Measurements from ENCODE around the gene MTHFD1L.

The MTHFD1L gene

DNA sequence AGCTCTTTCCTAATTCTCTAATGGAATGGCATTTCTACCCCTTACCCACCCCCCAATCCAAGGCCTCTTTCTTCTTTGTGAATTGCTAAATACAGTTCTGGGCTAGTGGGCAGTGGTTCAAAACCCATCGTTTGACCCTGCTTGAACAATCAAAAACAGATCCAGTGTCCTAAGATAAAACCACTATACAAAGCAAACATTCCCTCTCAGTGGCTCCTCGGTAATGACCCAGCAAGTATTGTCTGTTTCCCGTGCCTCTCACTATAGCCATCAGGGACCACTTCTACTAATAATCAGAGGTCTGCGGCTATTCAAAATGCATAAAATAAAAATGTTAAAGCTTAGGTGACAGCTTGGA, 230.7 kb downstream of the MTHFD1L start:
- no peak for DNase-seq (ENCODE audit: low read depth)
- H3K4me3 ChIP-seq (ENCODE audit: low read depth, low read length) = no peak overlapping the region
- TF ChIP-seq, protein P1, sequence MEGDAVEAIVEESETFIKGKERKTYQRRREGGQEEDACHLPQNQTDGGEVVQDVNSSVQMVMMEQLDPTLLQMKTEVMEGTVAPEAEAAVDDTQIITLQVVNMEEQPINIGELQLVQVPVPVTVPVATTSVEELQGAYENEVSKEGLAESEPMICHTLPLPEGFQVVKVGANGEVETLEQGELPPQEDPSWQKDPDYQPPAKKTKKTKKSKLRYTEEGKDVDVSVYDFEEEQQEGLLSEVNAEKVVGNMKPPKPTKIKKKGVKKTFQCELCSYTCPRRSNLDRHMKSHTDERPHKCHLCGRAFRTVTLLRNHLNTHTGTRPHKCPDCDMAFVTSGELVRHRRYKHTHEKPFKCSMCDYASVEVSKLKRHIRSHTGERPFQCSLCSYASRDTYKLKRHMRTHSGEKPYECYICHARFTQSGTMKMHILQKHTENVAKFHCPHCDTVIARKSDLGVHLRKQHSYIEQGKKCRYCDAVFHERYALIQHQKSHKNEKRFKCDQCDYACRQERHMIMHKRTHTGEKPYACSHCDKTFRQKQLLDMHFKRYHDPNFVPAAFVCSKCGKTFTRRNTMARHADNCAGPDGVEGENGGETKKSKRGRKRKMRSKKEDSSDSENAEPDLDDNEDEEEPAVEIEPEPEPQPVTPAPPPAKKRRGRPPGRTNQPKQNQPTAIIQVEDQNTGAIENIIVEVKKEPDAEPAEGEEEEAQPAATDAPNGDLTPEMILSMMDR (IDR thresholded peaks at IDR 0.05; ENCODE audit: control insufficient read depth, extremely low read depth, insufficient read depth) = no peak

DNA sequence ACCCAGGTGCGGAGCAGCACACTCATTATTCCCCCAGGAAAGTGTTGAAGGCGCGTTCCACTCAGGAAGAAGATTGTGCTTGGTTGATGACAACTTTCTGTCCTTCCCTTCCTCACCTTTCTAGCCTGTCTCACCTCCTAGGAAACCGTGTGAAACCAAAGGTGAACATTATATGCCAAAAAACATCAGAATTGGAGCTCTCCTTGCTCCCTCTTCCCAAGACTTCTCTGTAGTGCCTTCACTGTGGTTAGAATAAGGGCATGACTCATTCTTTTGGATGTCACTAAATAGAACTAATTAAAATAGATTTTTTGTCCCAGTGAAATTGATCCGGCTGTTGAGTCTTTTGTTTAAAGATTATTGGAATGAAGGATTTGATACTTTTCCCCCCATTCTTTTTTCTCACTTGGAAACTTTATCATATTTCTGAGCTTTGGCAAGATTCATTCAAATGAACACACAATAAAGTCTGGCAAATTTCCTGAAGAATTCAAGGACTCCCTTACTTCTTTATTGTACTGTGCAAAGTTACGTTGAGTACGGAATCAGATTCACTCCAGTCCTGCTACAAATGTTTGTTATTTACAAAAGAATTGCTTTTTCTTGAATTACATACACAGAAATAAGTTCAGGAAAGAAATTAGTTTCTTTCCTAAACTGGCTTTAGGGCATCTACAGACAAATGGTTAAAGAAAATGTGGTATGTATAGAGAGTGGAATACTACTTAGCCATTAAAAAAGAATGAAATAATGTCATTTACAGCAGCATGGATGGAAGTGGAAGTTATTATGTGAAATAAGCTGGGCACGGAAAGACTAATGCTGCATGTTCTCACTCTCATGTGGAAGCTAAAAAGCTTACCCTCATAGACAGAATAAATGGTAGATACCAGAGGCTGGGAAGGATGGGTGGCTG, 231.4 kb downstream of the MTHFD1L start:
- H3K4me3 ChIP-seq (ENCODE audit: low read depth, low read length) = no peak overlapping the region
- no peak for DNase-seq (ENCODE audit: low read depth)
- TF ChIP-seq, protein P1 (IDR thresholded peaks at IDR 0.05; ENCODE audit: control insufficient read depth, extremely low read depth, insufficient read depth) = no peak

DNA sequence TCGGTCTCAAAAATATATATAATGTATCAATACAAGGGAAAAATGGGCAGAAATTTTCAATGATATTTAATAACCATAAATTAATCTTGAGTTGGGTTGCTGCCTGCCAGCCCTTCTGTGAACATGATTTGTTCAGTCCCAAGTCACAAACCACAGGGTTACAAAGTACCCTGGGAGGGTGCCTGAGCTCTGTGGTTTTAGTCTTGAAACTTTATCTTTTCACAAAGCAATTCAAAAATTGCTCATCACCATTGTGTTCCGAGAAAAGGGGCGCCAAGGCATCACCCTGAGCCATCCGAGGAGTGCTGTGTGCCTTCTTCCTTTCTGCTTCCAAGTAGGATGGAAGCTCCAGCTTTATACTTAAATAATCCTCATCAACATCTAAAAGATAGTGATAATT, 232.7 kb downstream of the MTHFD1L start:
- no peak overlapping the region for H3K4me3 ChIP-seq (ENCODE audit: low read depth, low read length)
- no peak for DNase-seq (ENCODE audit: low read depth)
- TF ChIP-seq, protein P1 (IDR thresholded peaks at IDR 0.05; ENCODE audit: control insufficient read depth, extremely low read depth, insufficient read depth) = no peak

DNA sequence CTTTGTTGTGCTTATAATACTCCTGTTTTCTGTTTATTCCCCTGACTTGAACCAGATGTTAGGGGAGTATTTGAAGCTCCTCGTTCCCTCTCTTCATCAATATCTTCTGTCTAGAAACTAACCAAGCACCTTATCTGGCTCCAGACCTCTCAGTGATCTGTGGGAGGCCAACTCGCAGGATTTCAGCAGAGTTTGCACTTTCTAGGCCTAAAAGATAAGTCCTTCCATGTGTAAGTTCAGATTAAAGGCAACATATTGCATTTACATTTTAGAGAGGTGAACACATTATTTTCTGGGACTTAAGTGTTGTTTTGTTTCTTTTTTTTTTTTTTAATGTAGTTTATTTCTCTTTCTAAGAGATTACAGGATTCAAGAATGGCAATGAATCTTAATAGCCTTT, 234.8 kb downstream of the MTHFD1L start:
- H3K4me3 ChIP-seq (ENCODE audit: low read depth, low read length) = no peak overlapping the region
- DNase-seq (ENCODE audit: low read depth) = no peak
- TF ChIP-seq, protein P1 (IDR thresholded peaks at IDR 0.05; ENCODE audit: control insufficient read depth, extremely low read depth, insufficient read depth) = no peak

DNA sequence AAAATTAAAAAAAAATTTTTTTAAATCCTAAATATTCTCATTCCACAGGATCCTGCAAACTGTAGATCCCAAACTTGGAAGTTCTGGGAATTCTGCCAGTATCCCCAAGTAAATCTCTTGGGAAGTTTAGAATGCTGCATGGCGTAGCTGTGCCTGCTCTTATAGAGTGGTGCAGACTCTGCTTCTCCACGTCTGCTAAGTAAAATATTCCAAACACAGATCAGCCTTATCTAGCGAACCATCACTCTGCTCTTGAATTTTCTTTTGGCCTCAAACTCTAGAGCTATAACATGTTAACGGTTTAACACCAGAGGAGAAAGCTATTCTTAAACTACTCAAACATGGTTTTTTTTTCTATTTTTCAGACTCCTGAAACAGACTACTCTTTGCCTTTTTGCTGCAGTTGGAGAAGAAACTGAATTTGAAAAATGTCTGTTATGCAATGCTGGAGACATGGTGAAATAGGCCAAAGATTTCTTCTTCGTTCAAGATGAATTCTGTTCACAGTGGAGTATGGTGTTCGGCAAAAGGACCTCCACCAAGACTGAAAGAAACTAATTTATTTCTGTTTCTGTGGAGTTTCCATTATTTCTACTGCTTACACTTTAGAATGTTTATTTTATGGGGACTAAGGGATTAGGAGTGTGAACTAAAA, 235.8 kb downstream of the MTHFD1L start:
- TF ChIP-seq, protein P1 (IDR thresholded peaks at IDR 0.05; ENCODE audit: control insufficient read depth, extremely low read depth, insufficient read depth) = no peak
- DNase-seq (ENCODE audit: low read depth) = no peak
- H3K4me3 ChIP-seq (ENCODE audit: low read depth, low read length) = no peak overlapping the region

DNA sequence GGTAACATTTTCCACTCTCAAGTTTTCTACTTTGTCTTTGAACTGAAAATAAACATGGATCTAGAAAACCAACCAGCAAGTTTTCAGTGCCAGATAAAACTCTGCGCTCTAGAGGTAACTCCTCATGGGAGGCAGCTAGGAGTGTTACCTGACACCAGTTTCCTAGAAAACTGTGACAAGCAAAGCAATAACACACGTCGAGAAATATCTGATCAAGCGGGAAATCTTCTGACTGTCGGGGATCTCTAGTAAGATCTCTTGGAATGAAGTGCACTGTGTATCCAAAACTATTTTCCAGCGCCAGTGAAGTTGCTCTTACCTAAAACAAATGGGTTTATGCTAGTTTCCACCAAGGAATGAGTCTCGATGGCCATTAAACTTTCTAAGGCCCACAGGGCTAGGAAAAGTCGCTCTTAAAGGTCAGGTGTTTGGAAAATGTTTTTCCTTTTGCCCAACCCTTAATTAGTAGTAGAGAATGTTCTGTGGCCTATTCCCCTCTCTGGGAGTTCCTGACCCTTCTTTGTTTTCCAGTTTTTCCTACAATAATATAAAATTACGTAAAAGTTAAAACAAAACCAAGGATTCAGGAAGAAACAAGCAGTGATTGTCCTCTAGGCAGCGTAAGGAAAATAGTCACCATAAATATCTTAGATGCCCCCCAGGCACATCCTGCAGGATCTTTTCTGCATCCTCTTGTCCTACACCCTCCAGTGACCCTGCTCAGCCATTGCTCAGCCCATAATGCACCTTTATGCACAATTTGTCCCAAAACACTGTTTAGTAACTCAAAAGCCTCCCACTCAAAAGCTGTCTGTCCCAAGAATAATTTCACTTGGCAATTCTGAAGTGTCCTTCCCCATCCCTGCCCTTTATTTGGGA, 236.6 kb downstream of the MTHFD1L start:
- H3K4me3 ChIP-seq (ENCODE audit: low read depth, low read length) = no peak overlapping the region
- TF ChIP-seq, protein P1 (IDR thresholded peaks at IDR 0.05; ENCODE audit: control insufficient read depth, extremely low read depth, insufficient read depth) = no peak
- peak; percentile 6 for DNase-seq (ENCODE audit: low read depth)

Data from LNCaP clone FGC (cell line).